K562 (cell line): ENCODE data around the gene NPEPPS.
"Not testable (repeated sequence)": the region's sequence is repeated elsewhere in the genome, so short reads cannot be mapped to it uniquely, and the experiment has no call there.

ENCODE experiments used
- HDGF ChIP-seq: fragments of 450-650 bp; IDR thresholded peaks from 2 replicates; pipeline ENCODE4 v1.6.1; 2016
- TF ChIP-seq, protein P1 (sequence below): fragments of 450-650 bp; IDR thresholded peaks from one replicate; pipeline ENCODE4 v1.6.1; 2018; ENCODE audit warnings: mild to moderate bottlenecking, moderate library complexity; ENCODE audit not compliant: partially characterized antibody
- TF ChIP-seq, protein P2 (sequence below), 3 experiments: IDR thresholded peaks in 2 of 3; conservative IDR thresholded peaks in 1 of 3; 2 replicates each; pipeline ENCODE4 v1.5.1; 2011 to 2012; ENCODE audit warnings: low read length in 3 of 3, mild to moderate bottlenecking in 3 of 3, control low read depth in 2 of 3, improper control_type of control experiment in 1 of 3, inconsistent platforms in 1 of 3, low read depth in 1 of 3, mixed read lengths in 1 of 3, moderate library complexity in 1 of 3; ENCODE audit not compliant: insufficient read depth in 2 of 3

DNA sequence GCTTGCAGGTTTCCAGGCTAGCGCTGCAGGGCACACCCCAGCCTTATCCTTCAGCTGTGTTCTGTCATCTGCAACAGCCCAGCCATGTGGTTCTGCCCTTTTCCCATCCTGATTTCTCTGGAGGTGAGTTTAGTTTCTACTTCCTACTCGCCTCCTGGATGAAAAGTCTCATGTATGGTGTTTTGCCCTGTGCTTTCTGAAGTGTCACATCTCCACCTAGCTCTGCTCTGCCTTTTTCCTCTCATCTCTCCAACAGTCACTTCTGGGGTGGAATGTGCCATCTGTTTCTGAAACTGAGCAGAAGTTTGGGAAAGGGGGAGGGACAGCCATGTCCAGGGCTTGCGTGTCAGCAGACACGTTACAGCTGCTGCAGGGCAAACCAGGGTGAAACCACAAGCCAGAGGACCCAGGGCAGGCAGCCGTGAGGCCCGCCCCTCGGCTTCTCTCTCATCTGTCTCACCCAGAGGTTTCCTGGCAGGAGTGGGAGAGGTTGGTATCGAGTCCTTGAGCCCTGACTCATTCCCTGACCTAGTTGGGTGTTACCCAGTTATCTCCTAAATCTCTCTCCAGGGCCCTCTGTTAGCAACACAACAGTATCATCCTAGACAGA is 28.7 kb upstream of the NPEPPS start:
- TF ChIP-seq HDGF = not testable (repeated sequence)
- TF ChIP-seq, protein P1, sequence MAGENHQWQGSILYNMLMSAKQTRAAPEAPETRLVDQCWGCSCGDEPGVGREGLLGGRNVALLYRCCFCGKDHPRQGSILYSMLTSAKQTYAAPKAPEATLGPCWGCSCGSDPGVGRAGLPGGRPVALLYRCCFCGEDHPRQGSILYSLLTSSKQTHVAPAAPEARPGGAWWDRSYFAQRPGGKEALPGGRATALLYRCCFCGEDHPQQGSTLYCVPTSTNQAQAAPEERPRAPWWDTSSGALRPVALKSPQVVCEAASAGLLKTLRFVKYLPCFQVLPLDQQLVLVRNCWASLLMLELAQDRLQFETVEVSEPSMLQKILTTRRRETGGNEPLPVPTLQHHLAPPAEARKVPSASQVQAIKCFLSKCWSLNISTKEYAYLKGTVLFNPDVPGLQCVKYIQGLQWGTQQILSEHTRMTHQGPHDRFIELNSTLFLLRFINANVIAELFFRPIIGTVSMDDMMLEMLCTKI = not testable (repeated sequence)
- TF ChIP-seq, protein P2, sequence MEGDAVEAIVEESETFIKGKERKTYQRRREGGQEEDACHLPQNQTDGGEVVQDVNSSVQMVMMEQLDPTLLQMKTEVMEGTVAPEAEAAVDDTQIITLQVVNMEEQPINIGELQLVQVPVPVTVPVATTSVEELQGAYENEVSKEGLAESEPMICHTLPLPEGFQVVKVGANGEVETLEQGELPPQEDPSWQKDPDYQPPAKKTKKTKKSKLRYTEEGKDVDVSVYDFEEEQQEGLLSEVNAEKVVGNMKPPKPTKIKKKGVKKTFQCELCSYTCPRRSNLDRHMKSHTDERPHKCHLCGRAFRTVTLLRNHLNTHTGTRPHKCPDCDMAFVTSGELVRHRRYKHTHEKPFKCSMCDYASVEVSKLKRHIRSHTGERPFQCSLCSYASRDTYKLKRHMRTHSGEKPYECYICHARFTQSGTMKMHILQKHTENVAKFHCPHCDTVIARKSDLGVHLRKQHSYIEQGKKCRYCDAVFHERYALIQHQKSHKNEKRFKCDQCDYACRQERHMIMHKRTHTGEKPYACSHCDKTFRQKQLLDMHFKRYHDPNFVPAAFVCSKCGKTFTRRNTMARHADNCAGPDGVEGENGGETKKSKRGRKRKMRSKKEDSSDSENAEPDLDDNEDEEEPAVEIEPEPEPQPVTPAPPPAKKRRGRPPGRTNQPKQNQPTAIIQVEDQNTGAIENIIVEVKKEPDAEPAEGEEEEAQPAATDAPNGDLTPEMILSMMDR (IDR thresholded peaks at IDR 0.05 in 2 of 3, conservative IDR thresholded peaks at IDR 0.05 in 1 of 3; ENCODE audit: insufficient read depth in 2 of 3, low read depth in 1 of 3, low read length in 3 of 3) = not testable (repeated sequence)
